GM19467 (cell line): ENCODE measurements around the gene ACAA2.

Experiments used
- ATAC-seq: cut with Tn5 transposase; IDR thresholded peaks from one replicate; pipeline ENCODE4 v1.9.1; 2021; ENCODE audit warnings: mild to moderate bottlenecking, moderate library complexity; ENCODE audit not compliant: unreplicated experiment

ACAA2 gene

DNA sequence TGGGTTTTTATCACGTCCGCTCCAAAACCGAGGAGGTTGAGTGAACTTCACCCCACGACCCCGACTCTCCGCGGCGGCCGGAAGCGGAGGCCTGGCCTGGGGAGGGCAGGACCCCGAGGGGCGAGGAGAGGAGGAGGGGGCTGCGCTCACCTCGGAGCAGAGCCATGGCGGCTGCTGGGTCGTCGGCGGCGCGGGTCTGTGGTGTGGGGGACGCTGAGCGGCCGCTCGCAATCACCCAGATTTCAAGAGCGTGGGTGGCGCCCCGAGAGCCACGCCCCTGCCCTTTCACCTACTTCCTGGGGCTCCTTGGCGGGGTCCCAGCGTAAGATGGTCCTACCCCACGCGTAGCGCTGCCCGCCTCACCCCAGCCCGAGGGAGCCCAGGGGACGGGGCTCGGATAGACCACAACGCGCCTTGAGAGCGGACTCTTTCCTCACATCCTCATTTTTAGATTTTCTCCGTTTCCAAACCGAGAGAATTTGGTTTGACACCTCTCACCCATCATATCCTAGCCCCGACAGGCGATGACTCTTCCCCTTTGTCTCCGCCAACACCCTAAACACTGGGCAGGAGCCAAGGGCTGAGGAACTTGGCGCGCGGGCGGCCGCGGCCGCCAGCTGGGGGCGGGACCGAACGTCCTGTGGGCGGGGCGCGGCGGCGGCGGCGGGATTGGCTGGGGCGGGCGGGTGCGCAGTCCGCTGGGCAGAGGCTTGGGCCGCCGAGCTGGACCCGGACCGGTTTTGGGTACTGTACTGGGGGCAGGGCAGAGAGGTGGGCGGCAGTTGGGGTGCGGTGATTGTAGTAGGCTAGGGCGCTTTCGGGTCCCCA lies at the start of gene ACAA2:
TSS of gene ACAA2 (minus strand) at position 215 of the 828 bp plus-strand sequence. CDS start at position 166, 49 bp downstream.
- peak; percentile 75 for ATAC-seq

- ATAC-seq: no peak
These were observed 49.5 kb upstream of the ACAA2 start for GRCh38 chr18:49862656-49863385.

DNA sequence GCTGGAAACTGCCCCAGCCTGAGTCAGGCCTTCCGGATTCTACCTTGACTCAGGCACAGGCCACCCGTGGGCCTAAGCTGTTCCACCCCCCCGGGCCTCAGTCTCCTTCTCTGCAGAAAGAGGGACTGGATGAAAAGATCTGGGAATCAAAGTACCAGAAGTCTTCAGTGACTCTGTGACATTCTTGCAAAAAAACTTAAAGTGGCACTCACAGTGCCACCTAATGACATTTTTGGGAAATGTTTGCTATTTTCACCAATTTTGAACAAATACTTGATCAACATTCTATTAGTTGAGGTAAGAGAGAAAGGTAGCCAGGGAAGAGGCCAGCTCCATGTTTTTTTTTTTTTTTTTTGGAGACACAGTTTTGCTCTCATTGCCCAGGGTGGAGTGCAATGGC lies 48.3 kb upstream of the ACAA2 start:
- ATAC-seq: no peak

GRCh38 chr18:49859725-49860124 lies 46.4 kb upstream of the ACAA2 start:
- no peak for ATAC-seq

DNA sequence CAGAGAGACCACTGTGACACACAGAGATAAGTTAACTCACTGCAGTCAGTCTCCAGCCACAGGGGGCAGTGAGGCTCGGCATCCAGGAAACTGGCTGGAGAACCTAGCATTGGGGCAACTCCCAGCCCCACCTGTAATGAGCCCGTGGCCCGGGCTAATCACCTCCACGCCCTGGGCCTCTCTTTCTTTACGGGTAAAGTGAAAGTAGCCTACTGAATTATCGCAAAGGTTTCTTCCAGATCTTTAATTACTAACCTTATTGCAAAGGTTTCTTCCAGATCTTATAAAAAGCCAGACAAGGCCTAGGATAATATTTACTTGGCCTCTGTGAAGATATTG lies 45.7 kb upstream of the ACAA2 start:
- no peak for ATAC-seq

DNA sequence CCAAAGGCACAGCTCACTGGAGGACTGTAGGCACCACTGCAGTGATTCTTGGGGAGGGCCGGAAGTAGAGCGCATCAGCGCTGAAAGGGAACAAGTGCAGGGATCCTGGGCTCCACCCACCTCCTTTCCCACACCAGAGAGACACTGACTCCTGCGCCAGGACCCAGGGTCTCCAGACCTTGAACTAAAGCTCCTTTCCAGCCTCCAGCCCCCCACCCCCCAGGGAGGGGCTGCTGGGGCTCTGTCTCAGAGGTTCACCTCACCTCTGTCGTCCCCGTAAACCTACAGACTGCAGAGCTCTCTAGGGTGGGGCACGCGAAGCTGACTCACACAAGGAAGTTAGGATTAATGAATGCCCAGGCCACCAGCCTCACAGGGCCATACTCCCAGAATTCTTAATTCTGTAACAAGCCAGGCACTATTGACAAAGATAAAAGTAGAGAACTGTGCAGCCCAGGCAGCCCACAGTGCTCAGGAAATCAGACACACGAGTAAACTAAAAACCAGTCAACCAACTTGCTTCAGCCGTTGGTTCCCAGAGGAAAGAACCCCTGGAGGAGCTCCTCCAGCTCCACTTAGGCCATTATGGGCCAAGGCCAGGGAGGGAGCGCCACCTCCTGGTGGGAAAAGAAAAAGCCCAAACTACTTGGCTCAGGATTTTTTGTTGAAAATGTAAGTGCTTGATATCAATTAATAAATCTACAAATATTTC lies 45.1 kb upstream of the ACAA2 start:
- no peak for ATAC-seq

GRCh38 chr18:49857708-49858107 lies 44.4 kb upstream of the ACAA2 start:
- ATAC-seq: no peak

DNA sequence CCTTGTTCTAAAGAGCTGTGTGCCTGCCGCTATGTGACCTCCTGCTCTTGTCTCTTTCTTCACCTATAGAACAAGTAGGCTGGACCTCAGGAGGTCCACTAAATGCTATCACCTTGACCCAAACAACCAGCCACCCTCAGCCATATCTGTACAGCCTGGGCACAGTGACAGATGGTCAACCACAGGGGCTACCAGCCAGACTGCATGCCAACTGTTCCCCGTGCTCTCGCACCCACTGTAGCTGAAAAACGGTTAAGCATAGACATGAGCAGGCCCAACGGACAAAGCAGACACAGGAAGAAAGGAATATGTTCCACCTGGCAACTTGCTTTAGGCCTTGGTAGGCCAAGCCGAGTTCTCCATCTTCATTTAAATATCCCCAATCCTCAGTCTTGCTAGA lies 43.2 kb upstream of the ACAA2 start:
- no peak for ATAC-seq

- ATAC-seq: no peak
These were observed 42.5 kb upstream of the ACAA2 start for GRCh38 chr18:49855711-49856415.

DNA sequence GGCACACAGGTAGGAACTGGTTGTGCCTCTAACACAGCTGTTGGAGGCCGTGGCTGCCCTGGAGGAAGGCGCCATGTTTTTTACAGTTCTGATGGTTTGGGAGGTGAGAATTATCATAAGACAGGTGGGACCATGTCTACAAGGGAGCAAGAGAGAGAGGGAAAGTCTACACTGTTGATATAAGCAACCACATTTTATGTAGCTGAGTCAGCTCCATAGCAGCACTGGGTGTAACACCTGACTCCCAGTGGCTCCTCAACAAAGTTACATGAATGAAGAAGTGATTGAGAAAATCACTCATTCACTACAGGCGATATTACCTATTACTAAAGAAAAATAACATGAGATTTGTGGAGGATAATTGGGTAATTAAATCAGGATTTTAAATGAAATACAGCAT lies 41.3 kb upstream of the ACAA2 start:
- no peak for ATAC-seq

- no peak for ATAC-seq
These were observed 40.1 kb upstream of the ACAA2 start for GRCh38 chr18:49853436-49853835.

DNA sequence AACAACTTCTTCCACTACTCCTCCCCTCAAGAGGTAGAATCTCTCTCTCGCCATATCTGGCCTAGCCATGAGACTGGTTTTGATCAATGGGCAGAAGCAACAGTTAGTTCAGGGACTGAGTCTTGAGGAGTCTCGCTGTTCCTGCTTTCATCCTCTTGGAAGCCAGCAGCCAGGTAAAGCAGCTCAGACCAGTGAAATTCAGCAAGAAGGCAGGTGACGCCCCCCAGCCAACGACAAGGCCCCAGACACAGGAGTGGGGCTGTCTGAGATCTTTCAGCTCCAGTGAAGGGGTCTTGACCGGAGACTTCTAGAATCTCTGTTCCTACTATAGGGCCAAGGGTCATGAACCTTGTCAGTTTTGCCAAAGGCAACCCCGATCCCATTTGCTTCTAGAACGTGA lies 39.7 kb upstream of the ACAA2 start:
- no peak for ATAC-seq

DNA sequence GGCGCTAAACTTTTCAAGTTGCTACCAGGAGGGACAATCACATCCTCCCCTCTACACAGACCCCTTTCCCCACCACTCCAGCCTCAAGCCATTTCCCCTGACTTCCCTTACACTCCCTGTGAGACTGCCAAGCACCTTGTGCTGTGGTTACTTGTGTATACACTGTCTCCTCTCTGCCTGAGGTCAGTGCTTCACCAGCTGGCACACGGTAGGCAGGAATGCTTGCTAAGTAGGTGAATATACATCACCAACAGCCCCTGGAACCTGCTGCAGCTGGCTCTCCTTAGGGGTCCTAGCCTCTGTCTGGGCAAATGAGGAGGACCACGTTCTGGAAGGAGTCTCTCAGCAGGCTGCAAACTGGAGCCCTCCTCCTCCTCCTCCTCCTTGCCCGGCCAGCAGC lies 38.3 kb upstream of the ACAA2 start:
- ATAC-seq: no peak

- no peak for ATAC-seq
These were observed 37.3 kb upstream of the ACAA2 start for GRCh38 chr18:49850636-49851035.

DNA sequence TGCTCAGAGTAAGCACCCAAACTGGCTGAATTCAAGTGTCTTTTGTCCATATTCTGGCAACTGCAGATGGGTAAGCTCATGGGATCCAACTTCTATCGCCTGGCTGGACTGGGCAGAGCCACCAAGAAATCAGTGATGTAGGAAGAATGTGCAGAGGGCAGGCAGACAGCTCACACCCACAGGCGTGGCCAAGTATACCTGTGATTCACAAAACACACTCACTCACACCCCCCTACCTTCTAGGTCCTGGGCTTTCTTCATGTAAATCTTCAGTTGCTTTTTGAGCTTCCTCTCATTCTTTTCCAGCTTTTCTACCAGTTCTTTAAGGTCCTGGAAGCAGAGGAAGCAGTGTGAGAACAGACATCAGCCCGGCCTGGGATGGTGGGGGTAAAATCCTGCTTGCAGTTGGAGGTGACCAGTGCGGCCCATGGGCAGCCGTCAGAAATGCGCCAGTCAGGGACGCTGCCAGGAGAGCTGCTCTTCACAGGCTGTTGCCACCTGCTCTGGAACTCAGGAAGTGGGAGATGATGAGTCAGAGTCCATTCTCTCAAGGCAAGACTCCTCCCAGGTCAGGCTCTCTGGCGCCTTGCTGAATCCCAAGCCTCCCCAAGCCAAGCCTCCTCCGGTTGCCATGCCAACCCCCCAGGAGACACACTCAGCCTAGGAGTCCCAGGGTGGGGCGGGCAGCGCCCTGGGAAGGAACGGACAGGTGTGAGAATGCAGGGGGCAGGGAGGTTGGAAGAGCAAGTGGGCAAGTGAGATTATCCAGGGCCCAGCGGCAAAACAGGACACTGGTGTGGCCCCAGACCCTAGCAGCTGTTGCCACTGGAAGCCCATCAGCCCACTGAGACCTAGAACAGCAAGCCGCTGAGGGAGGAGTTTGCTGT lies 36.2 kb upstream of the ACAA2 start:
- ATAC-seq: no peak

DNA sequence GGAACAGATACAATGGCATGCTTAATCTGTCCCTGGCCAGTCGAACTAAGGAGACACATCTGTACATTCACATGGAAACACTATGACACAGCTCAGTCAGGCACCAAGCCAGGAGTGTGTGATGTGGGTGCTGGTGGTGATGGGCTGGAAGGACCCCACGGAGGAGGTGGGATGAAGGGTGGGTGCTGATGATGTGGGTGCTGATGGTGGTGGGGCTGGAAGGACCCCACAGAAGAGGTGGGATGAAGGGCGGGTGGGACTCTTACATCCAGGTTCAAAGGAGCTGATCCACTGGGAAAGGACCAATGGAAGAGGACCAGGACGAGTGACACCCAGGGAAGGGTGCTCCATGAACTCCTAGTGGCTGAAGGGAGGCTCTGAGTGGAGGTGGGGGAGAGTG lies 34.8 kb upstream of the ACAA2 start:
- no peak for ATAC-seq

- ATAC-seq: no peak
These were observed 34.2 kb upstream of the ACAA2 start for GRCh38 chr18:49847524-49847923.

- no peak for ATAC-seq
These were observed 33.6 kb upstream of the ACAA2 start for GRCh38 chr18:49846718-49847470.

DNA sequence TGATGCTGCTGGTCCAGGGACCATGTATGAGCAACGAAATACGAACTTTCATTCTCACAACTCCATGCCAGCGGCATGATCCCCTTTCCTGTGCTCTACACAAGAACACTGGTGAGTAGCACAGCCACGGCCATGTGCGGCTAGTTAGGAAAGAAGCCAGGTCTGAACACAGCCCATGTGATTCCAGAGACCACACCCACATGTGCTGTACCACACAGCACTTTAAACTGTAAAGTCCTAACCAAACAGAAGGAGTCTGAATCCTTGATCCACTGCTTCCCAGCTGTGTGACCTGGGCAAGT lies 33.0 kb upstream of the ACAA2 start:
- no peak for ATAC-seq
